MM.1S (cell line): ENCODE data around the gene SEMA4D.

Source experiments
- DNase-seq: peaks from one replicate; pipeline ENCODE4 v3.0.0-alpha.2; 2015
- H2AFZ ChIP-seq: fragments of 300-600 bp; sonication (generic); 2 replicates; pipeline ENCODE4 v1.6.0; 2016; ENCODE audit warnings: antibody characterized with exemption, low read length
- H3F3A ChIP-seq: fragments of 300-600 bp; sonication (generic); 2 replicates; pipeline ENCODE4 v1.6.1; 2016; ENCODE audit warnings: mild to moderate bottlenecking, antibody characterized with exemption, low read length, moderate library complexity, mixed read lengths; ENCODE audit not compliant: insufficient read depth
- H3K27ac ChIP-seq: fragments of 300-600 bp; sonication (generic); 2 replicates; pipeline ENCODE4 v1.5.1; 2016; ENCODE audit warnings: mild to moderate bottlenecking, low read length
- H3K27me3 ChIP-seq: fragments of 300-600 bp; sonication (generic); replicated peaks from 2 replicates; pipeline ENCODE4 v1.6.0; 2016; ENCODE audit warnings: low read length; ENCODE audit not compliant: insufficient read depth
- H3K36me3 ChIP-seq: fragments of 300-600 bp; sonication (generic); replicated peaks from 2 replicates; pipeline ENCODE4 v1.6.1; 2016; ENCODE audit warnings: mild to moderate bottlenecking, low read length, mixed read lengths; ENCODE audit not compliant: insufficient read depth
- H3K4me1 ChIP-seq: fragments of 300-600 bp; sonication (generic); 2 replicates; pipeline ENCODE4 v1.6.1; 2016; ENCODE audit warnings: low read length, mixed read lengths
- H3K4me2 ChIP-seq: fragments of 300-600 bp; sonication (generic); 2 replicates; pipeline ENCODE4 v1.6.0; 2016; ENCODE audit warnings: low read depth, low read length
- H3K4me3 ChIP-seq: fragments of 300-600 bp; sonication (generic); 2 replicates; pipeline ENCODE4 v1.5.1; 2016; ENCODE audit warnings: low read length, mixed read lengths
- H3K79me2 ChIP-seq: fragments of 300-600 bp; sonication (generic); 2 replicates; pipeline ENCODE4 v1.6.1; 2016; ENCODE audit warnings: mixed run types, low read length, mixed read lengths
- H3K9ac ChIP-seq: fragments of 300-600 bp; sonication (generic); 2 replicates; pipeline ENCODE4 v1.6.1; 2016; ENCODE audit warnings: low read length, mixed read lengths
- H3K9me2 ChIP-seq: fragments of 300-600 bp; sonication (generic); replicated peaks from 2 replicates; pipeline ENCODE4 v1.6.1; 2016; ENCODE audit warnings: mild to moderate bottlenecking, low read length, mixed read lengths; ENCODE audit not compliant: insufficient read depth
- H3K9me3 ChIP-seq: fragments of 300-600 bp; sonication (generic); replicated peaks from 2 replicates; pipeline ENCODE4 v1.6.1; 2016; ENCODE audit warnings: mild to moderate bottlenecking, low read length, mixed read lengths; ENCODE audit not compliant: insufficient read depth
- H4K20me1 ChIP-seq: fragments of 300-600 bp; sonication (generic); 2 replicates; pipeline ENCODE4 v1.6.1; 2016; ENCODE audit warnings: mild to moderate bottlenecking, low read length, moderate library complexity, mixed read lengths; ENCODE audit not compliant: insufficient read depth
- EZH2 ChIP-seq: fragments of 300-600 bp; sonication (generic); optimal IDR thresholded peaks from 2 replicates; pipeline ENCODE3; 2017; ENCODE audit warnings: low read depth, mild to moderate bottlenecking, antibody characterized with exemption, low read length, mixed read lengths
- EZH2phosphoT487 ChIP-seq: fragments of 300-600 bp; sonication (generic); IDR thresholded peaks from 2 replicates; pipeline ENCODE4 v1.6.1; 2018; ENCODE audit warnings: antibody characterized with exemption, low read length
- TF ChIP-seq, protein P1 (sequence below): fragments of 300-600 bp; sonication (generic); IDR thresholded peaks from 2 replicates; pipeline ENCODE4 v1.5.1; 2016; ENCODE audit warnings: antibody characterized with exemption, low read length, mixed read lengths

The SEMA4D gene

DNA sequence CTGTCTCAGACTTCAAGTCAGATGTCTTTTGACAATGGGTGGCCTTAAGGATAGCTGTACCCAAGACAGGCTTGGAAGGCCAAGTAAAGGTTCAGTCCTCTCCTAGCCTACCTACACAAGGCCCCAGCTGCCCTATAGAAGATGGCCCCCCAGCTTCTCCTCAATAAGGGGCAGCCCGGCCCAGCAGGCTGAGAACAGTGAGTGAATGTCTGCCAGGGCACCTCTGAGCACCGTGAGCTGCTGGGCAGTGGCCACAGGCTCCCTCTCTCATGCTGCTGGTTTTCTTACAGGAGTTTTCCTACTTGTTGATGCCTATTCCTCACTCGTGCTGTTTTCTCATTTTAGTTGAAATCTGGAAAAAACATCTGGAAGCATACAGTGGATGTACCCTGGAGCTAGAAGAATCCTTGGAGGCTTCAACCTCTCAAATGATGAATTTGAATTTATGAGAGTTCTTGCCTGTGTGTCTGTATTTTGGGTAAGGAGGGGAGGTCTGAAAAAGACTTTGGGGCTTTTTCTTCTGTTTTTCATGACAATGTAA is 139.5 kb downstream of the SEMA4D start:
- H2AFZ ChIP-seq: no peak overlapping the region
- H3K9me2 ChIP-seq: no peaks in the 10 kb centered on the region
- peaks cover 2% of the 10 kb centered on the region; the same call in 1 of the 2 replicates for H3K79me2 ChIP-seq
- no peak for DNase-seq
- no peak overlapping the region for H3K9ac ChIP-seq
- H3K36me3 ChIP-seq: peaks cover 12% of the 10 kb centered on the region; the same call in 1 of the 2 replicates
- no peak overlapping the region for H3K4me3 ChIP-seq
- no peaks in the 10 kb centered on the region for H4K20me1 ChIP-seq
- no peak for TF ChIP-seq EZH2
- no peak for TF ChIP-seq EZH2phosphoT487
- TF ChIP-seq, protein P1, sequence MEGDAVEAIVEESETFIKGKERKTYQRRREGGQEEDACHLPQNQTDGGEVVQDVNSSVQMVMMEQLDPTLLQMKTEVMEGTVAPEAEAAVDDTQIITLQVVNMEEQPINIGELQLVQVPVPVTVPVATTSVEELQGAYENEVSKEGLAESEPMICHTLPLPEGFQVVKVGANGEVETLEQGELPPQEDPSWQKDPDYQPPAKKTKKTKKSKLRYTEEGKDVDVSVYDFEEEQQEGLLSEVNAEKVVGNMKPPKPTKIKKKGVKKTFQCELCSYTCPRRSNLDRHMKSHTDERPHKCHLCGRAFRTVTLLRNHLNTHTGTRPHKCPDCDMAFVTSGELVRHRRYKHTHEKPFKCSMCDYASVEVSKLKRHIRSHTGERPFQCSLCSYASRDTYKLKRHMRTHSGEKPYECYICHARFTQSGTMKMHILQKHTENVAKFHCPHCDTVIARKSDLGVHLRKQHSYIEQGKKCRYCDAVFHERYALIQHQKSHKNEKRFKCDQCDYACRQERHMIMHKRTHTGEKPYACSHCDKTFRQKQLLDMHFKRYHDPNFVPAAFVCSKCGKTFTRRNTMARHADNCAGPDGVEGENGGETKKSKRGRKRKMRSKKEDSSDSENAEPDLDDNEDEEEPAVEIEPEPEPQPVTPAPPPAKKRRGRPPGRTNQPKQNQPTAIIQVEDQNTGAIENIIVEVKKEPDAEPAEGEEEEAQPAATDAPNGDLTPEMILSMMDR: no peak
- no peaks in the 10 kb centered on the region for H3K27me3 ChIP-seq
- H3K4me2 ChIP-seq: no peak overlapping the region
- H3F3A ChIP-seq: no peaks in the 10 kb centered on the region
- H3K4me1 ChIP-seq: no peaks in the 10 kb centered on the region
- H3K9me3 ChIP-seq: no peaks in the 10 kb centered on the region
- H3K27ac ChIP-seq: no peak overlapping the region

DNA sequence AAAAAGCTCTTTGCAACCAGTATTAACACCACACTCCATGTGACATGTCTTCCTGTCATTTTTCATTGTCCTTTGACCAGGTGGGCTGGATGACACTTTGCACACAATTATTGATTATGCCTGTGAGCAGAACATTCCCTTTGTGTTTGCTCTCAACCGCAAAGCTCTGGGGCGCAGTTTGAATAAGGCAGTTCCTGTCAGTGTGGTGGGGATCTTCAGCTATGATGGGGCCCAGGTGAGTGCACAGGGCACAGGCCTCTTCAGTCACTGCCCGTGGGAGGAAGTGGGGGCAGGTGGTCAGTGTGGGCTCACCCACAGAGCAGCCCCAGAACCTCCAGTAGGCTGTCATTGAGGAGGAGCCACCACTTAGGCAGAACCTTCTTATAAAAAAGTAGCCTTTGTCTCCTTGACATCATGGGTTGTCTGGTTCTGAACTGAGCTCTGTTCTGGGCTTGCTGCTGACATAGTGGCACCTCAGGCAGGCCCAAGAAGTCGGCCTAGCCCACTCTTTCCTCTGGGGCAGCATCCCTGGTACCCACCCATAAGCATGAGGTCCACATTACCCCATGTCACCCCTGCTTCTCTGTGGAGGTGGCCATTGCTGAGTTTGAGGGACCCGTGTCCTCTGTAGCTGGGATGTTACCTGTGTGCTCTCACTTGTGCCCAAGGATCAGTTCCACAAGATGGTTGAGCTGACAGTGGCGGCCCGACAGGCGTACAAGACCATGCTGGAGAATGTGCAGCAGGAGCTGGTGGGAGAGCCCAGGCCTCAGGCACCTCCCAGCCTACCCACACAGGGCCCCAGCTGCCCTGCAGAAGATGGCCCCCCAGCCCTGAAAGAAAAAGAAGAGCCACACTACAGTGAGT is 140.3 kb downstream of the SEMA4D start:
- Histone ChIP-seq H3K4me2 (no peak overlapping the region), H3K9me2 (no peaks in the 10 kb centered on the region), H2AFZ (no peak overlapping the region), H3K9me3 (no peaks in the 10 kb centered on the region), H3K4me3 (no peak overlapping the region), H3K27ac (no peak overlapping the region), H3K27me3 (no peaks in the 10 kb centered on the region), H3K79me2 (peaks cover 11% of the 10 kb centered on the region), H3K9ac (no peak overlapping the region), H3K4me1 (peaks cover 5% of the 10 kb centered on the region; the same call in 1 of the 2 replicates), H3F3A (no peaks in the 10 kb centered on the region), H4K20me1 (no peaks in the 10 kb centered on the region), H3K36me3 (peaks cover 12% of the 10 kb centered on the region; the same call in 1 of the 2 replicates)
- no peak for DNase-seq
- TF ChIP-seq EZH2 (no peak), EZH2phosphoT487 (no peak)
- TF ChIP-seq, protein P1: no peak

DNA sequence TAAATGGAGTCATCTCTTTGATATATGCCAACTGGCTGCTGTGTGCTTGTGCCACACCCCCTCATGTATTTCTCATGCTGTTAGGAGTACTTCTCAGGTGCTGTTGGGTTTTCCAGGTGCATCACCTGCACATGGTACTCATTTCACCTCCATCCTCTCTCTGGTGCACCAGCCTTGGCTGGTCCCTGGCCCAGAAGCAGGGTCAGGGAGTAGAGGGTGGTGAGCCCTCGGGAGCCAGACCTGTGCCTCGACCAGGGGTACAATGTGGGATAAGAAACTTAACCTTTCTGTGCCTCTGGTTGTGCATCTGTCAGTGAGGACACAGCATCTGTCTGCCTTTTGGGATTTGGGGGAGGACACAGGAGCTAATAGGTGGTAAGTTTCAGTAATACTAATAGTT is 141.1 kb downstream of the SEMA4D start:
- Histone ChIP-seq H3K9ac (no peak overlapping the region), H3K79me2 (peaks cover 19% of the 10 kb centered on the region), H3K36me3 (peaks cover 12% of the 10 kb centered on the region; the same call in 1 of the 2 replicates), H3K4me2 (no peak overlapping the region), H3K9me2 (no peaks in the 10 kb centered on the region), H3K27ac (no peak overlapping the region), H3K27me3 (no peaks in the 10 kb centered on the region), H2AFZ (no peak overlapping the region), H4K20me1 (no peaks in the 10 kb centered on the region), H3K4me1 (peaks cover 13% of the 10 kb centered on the region), H3K9me3 (no peaks in the 10 kb centered on the region), H3F3A (no peaks in the 10 kb centered on the region), H3K4me3 (no peak overlapping the region)
- TF ChIP-seq, protein P1: no peak
- TF ChIP-seq EZH2phosphoT487 (no peak), EZH2 (no peak)
- DNase-seq: no peak
